Hepatic stellate cell (primary cell): ENCODE results near the gene RFFL.

ENCODE experiments used
- DNase-seq: peaks from one replicate; pipeline ENCODE4 v3.0.0; 2011; ENCODE audit warnings: low spot score

Gene RFFL

GRCh38 chr17:35081638-35082037 is 18.1 kb upstream of the RFFL start:
- DNase-seq: no peak

GRCh38 chr17:35080536-35080935 is 17.0 kb upstream of the RFFL start:
- no peak for DNase-seq

GRCh38 chr17:35079547-35080423 is 16.3 kb upstream of the RFFL start:
- no peak for DNase-seq

- no peak for DNase-seq
Observed at GRCh38 chr17:35076874-35077273, 13.4 kb upstream of the RFFL start.

- no peak for DNase-seq
Observed at GRCh38 chr17:35074711-35075707, 11.5 kb upstream of the RFFL start.

GRCh38 chr17:35073991-35074627 is 10.6 kb upstream of the RFFL start:
- no peak for DNase-seq

GRCh38 chr17:35073183-35073790 is 9.8 kb upstream of the RFFL start:
- no peak for DNase-seq

- DNase-seq: peak; percentile 24
Observed at GRCh38 chr17:35069311-35069710, 5.8 kb upstream of the RFFL start.

GRCh38 chr17:35068249-35068648 is 4.7 kb upstream of the RFFL start:
- no peak for DNase-seq

- no peak for DNase-seq
Observed at GRCh38 chr17:35065880-35066279, 2.4 kb upstream of the RFFL start.

GRCh38 chr17:35064516-35065215 is 1.2 kb upstream of the RFFL start:
- no peak for DNase-seq

GRCh38 chr17:35062308-35062707 is 1.2 kb downstream of the RFFL start:
- DNase-seq: no peak

GRCh38 chr17:35057332-35057915 is 6.1 kb downstream of the RFFL start:
- no peak for DNase-seq

GRCh38 chr17:35056013-35056412 is 7.5 kb downstream of the RFFL start:
- no peak for DNase-seq

- no peak for DNase-seq
Observed at GRCh38 chr17:35053204-35053603, 10.3 kb downstream of the RFFL start.

- DNase-seq: peak; percentile 9
Observed at GRCh38 chr17:35052780-35053179, 10.7 kb downstream of the RFFL start.

- DNase-seq: peak; percentile 7
Observed at GRCh38 chr17:35052241-35052610, 11.3 kb downstream of the RFFL start.

GRCh38 chr17:35051579-35052240 is 11.8 kb downstream of the RFFL start:
- DNase-seq: no peak

GRCh38 chr17:35051183-35051578 is 12.3 kb downstream of the RFFL start:
- no peak for DNase-seq

GRCh38 chr17:35050170-35050569 is 13.3 kb downstream of the RFFL start:
- no peak for DNase-seq
